ENCODE results near the gene FEZF1. TPM values are rescaled to one million over a fixed set of nuclear protein-coding genes. Genes with fewer than 3 reads are reported as not detected.

FEZF1 gene
- total and polyA plus RNA-seq, 3 experiments from 2014 or later, result not detected

DNA sequence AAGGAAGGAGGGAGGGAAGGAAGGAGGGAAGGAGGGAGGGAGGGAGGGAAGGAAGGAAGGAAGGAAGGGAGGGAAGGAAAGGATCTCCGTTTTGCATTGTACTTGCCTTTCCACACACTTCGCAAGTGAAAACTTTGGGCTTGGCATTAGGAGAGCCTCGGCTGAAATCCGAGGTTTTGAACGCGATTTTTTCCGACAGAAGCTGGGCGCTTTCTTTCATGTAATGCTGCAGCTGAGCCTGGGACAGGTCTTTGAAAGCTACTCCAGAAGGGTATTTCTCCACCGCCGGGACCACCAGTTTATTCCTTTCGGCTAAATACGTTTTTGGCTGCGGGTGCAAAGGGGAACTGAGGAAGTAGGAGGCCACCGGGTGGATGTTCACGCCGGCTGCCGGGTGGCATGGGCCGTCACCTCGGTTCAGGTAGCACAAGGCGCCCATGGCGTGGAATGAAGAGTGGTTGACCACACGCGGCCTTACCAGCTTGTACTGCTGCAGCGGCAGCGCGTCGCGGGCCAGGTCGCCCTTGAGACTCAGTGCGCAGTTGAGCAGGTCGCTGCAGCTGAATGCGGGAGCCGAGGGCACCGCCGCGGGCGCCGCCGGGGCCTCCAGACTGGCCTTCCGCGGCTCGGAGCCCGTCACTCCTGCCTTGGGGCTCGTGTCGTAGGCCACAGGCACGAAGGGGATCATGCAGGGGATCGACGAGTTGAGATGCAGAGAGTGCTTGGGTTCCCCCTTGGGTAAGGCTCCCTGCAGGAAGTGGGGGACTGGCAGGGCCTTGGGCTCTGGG lies 825 bp downstream of the FEZF1 start:
- no peaks in the 10 kb centered on the region for H3K36me3 ChIP-seq (ENCODE audit: insufficient read depth, low read length)
- no peak overlapping the region for H3K4me3 ChIP-seq (ENCODE audit: low read length)
- Mint-ChIP-seq H3K4me1 (no peaks in the 10 kb centered on the region), H3K27me3 (peaks cover 59 to 82% of the 10 kb centered on the region in 2 donors), H3K4me3 (no peak overlapping the region), H3K36me3 (no peaks in the 10 kb centered on the region), H3K27ac (peak overlapping the region in 2 of 8 donors; percentile 69), H3K9me3 (peaks cover 4 to 26% (median 10%) of the 10 kb centered on the region in 5 donors)
- H3K27me3 ChIP-seq (ENCODE audit: insufficient read depth, low read length, poor library complexity, severe bottlenecking), result peaks cover 5% of the 10 kb centered on the region
- no peak for DNase-seq
- no peaks in the 10 kb centered on the region for H3K4me1 ChIP-seq (ENCODE audit: insufficient read depth, low read length)
- no peak overlapping the region for H3K27ac ChIP-seq (ENCODE audit: low read depth, low read length)
- H3K9me3 ChIP-seq (ENCODE audit: low read length), result no peaks in the 10 kb centered on the region
- ChIA-PET CTCF (no interaction called here), POLR2A (no interaction called here)

DNA sequence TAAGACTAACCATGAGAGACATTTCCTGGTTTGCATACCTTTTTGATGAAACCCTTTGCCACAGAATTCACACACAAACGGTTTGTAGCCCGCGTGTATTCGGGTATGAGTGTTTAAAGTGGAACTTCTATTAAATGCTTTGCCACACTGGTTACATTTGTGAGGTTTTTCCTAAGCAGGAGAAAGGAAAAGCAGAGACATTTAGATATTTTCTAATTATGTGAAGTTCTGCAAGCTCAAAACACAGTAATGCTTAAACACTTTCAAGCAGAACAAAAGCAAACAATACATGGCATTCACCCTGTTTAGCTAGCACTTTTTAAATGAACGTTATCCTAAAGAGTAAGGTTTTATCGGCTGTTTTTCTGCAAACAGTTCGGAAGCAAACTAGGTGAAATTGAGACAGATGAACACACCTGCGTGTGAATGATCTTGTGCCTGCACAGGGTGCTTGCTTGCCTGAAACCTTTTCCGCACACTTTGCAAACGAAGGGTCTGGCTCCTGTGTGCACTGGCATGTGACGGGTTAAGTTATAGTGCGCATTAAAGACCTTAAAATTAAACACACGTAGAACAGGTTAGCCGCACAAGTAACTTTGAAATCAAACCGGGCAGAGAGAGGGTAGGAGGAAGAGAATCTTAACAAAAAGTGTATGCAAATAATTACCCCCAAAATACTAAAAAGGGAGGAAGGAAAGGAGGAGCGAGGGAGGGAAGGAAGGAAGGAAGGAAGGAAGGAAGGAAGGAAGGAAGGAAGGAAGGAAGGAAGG lies 1.6 kb downstream of the FEZF1 start:
- CTCF ChIA-PET, result no interaction called here
- H3K27ac Mint-ChIP-seq, result peak overlapping the region in 1 of 8 donors; percentile 69

DNA sequence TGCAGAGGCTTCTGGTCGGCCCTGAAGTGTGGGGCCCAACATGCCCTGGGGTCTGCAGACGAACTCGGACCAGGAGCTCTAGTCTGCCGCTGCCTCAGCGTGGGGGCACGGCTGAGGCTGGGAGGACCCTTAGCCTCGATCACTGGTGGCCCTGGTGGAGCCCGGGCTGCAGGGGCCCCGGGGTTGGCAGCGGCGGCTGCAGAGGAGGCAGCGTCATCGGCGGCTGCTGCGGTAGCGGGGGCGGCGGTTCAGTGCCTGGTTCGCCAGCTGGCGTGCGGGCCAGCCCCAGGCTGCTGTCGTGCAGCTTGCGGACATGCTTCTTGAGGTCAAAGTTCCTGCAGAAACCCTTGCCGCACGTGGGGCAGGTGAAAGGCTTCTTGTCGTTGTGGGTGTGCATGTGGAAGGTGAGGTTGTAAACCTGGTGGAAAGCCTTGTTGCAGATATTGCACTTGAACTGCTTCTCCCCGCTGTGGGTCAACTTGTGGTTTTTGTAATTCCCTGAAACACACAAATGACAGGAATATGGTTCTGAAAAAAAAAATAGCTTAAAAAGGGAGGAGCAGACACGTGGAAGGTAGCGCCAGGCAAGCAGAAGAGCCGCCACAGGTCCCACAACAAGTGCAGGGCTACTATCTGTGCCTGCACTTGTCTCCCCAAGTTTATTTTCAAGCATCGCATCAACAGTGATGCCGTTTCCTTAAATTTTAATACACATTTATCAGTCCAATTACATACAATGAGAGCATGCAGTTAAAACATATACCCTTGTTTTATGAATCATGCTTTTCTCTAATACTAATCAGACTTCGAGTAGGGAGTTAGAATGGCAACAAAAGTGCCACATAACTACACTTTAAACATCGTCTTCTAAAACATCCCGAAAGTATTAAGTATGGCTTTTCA lies 2.4 kb downstream of the FEZF1 start:
- POLR2A ChIA-PET, result no interaction called here
- peaks cover 5% of the 10 kb centered on the region for H3K27me3 ChIP-seq (ENCODE audit: insufficient read depth, low read length, poor library complexity, severe bottlenecking)

More for the DNA sequence above, 1.6 kb downstream of the FEZF1 start:
- Histone ChIP-seq H3K27ac (ENCODE audit: low read depth, low read length) (no peak overlapping the region), H3K9me3 (ENCODE audit: low read length) (no peaks in the 10 kb centered on the region), H3K4me1 (ENCODE audit: insufficient read depth, low read length) (no peaks in the 10 kb centered on the region), H3K4me3 (ENCODE audit: low read length) (no peak overlapping the region), H3K27me3 (ENCODE audit: insufficient read depth, low read length, poor library complexity, severe bottlenecking) (peaks cover 5% of the 10 kb centered on the region), H3K36me3 (ENCODE audit: insufficient read depth, low read length) (no peaks in the 10 kb centered on the region)
- H3K4me3 Mint-ChIP-seq, result no peak overlapping the region
- H3K36me3 Mint-ChIP-seq, result no peaks in the 10 kb centered on the region
- no peaks in the 10 kb centered on the region for H3K4me1 Mint-ChIP-seq
- POLR2A ChIA-PET, result no interaction called here
- peaks cover 55 to 84% of the 10 kb centered on the region in 2 donors for H3K27me3 Mint-ChIP-seq
- H3K9me3 Mint-ChIP-seq, result peaks cover 4 to 27% (median 10%) of the 10 kb centered on the region in 5 donors
- no peak for DNase-seq

DNA sequence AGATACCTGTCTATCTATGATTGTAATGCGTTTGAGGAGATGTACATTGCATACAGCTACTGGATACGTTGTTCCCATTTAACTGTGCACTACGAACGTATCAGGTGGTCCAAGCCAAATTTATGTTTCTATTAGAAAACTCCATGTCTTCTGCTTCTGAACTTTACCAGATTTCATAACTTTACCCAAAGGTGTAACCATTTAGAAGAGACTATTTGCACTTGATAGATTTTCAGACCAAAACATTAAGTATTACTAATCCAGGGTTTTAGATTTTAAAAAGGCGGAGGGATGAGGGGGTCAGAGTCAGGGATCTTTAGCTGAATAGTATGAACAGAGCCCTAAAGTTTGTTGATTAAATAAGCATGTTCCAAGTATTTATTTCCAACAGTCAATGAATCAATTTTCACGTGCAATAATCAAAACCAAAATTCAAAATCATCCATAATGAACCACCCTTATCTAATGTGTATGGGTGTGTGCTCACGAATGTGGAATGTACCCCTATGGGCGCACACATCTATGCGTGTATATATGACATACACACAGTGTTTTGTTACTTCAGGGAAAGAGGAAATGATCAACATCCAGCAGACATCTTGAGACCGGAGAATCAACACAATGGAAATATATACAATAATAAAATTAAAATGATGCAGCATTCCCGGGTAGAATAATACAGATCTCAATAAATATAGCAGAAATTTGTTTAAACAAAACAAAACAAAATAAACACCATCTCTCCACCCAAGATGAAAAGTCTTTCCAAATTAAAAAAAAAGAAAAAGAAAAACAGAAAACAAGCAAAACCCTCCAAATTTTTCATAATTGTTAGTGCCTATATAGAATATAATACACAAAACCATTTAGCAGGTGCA lies 3.4 kb downstream of the FEZF1 start:
- Mint-ChIP-seq H3K27me3 (peaks cover 44 to 73% of the 10 kb centered on the region in 2 donors), H3K4me1 (no peaks in the 10 kb centered on the region), H3K9me3 (peaks cover 9 to 27% (median 10%) of the 10 kb centered on the region in 5 donors), H3K4me3 (no peak overlapping the region), H3K27ac (no peak overlapping the region), H3K36me3 (no peaks in the 10 kb centered on the region)
- H3K9me3 ChIP-seq (ENCODE audit: low read length), result no peaks in the 10 kb centered on the region
- POLR2A ChIA-PET, result no interaction called here
- H3K36me3 ChIP-seq (ENCODE audit: insufficient read depth, low read length), result no peaks in the 10 kb centered on the region
- CTCF ChIA-PET, result no interaction called here
- DNase-seq, result no peak
- no peaks in the 10 kb centered on the region for H3K4me1 ChIP-seq (ENCODE audit: insufficient read depth, low read length)
- no peak overlapping the region for H3K4me3 ChIP-seq (ENCODE audit: low read length)
- H3K27ac ChIP-seq (ENCODE audit: low read depth, low read length), result no peak overlapping the region
- H3K27me3 ChIP-seq (ENCODE audit: insufficient read depth, low read length, poor library complexity, severe bottlenecking), result peaks cover 5% of the 10 kb centered on the region

More for the DNA sequence above, 2.4 kb downstream of the FEZF1 start:
- H3K4me1 ChIP-seq (ENCODE audit: insufficient read depth, low read length), result no peaks in the 10 kb centered on the region
- no peak for DNase-seq
- H3K36me3 ChIP-seq (ENCODE audit: insufficient read depth, low read length), result no peaks in the 10 kb centered on the region
- CTCF ChIA-PET, result no interaction called here
- Mint-ChIP-seq H3K4me3 (no peak overlapping the region), H3K27ac (no peak overlapping the region), H3K27me3 (peaks cover 48 to 78% of the 10 kb centered on the region in 2 donors), H3K9me3 (peaks cover 8 to 27% (median 10%) of the 10 kb centered on the region in 5 donors), H3K4me1 (no peaks in the 10 kb centered on the region), H3K36me3 (no peaks in the 10 kb centered on the region)
- H3K4me3 ChIP-seq (ENCODE audit: low read length), result no peak overlapping the region
- no peak overlapping the region for H3K27ac ChIP-seq (ENCODE audit: low read depth, low read length)
- no peaks in the 10 kb centered on the region for H3K9me3 ChIP-seq (ENCODE audit: low read length)

DNA sequence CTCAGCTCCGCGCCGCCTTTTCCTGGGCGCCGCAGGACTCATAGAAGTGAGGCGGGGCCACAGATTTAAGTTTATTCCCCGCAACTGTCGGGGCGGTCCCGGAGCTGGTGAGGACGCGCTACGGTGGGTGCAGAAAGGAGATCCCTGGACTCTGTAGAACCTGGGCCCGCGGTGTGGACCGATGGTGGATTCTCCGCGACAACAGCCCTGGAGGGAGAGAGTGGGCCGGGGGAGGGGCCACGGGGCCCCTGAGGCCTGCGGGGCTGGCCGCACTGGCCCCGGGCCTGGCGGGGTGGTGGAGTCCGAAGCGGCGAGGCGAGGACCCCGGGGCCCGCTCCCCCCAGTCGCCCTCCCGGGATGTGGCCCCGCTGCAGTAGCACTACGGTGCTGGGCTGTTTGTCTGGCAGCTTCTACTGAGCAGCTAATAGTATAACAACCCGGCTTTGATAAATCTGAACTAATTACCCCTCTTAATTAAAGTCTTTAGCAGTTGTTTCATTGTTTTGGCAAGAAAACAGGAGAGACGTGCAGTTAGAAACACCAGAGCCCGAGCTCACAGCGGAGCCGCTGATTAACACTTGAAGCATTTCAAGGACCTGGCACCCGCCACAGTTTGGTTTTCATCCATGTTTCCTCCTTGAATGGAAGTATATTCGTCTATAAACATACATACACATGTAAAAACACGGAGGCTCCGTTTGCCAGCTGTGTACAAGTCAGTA lies 4.2 kb downstream of the FEZF1 start:
- Histone ChIP-seq H3K27me3 (ENCODE audit: insufficient read depth, low read length, poor library complexity, severe bottlenecking) (peaks cover 5% of the 10 kb centered on the region), H3K4me3 (ENCODE audit: low read length) (no peak overlapping the region), H3K27ac (ENCODE audit: low read depth, low read length) (no peak overlapping the region), H3K4me1 (ENCODE audit: insufficient read depth, low read length) (no peaks in the 10 kb centered on the region), H3K9me3 (ENCODE audit: low read length) (no peaks in the 10 kb centered on the region), H3K36me3 (ENCODE audit: insufficient read depth, low read length) (no peaks in the 10 kb centered on the region)
- ChIA-PET POLR2A (no interaction called here), CTCF (no interaction called here)
- Mint-ChIP-seq H3K9me3 (peaks cover 9 to 27% (median 10%) of the 10 kb centered on the region in 5 donors), H3K27me3 (peaks cover 40 to 65% of the 10 kb centered on the region in 2 donors), H3K4me3 (no peak overlapping the region), H3K4me1 (no peaks in the 10 kb centered on the region), H3K27ac (no peak overlapping the region), H3K36me3 (no peaks in the 10 kb centered on the region)
- DNase-seq, result no peak

DNA sequence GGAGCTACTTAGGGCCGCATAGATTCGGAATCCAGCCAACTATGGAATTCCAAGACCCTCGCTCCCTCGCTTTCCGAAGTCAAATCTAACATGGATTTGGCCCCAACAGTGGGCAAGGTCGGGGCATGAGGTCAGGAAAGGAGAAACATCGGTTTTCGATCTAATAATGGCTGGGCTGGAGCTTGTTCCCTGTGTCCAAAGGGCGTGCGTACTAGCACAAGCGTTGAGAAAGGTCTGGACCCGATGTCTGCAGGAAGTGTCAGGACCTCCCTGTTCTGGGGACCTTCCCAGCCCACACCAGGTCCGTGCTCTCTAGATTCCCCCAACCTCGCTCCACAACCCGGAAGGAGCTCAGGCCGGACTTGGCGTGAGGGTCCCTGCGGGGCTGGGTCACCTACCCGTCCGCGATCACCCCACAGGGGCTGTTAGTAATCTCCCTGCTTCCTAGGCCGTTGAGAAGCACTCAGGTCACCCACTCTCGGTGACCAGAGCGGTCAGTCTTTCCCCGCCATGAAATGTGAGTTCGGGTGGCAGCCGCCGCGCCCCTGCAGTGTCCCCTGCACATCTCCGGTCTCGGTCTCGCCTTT lies 4.8 kb downstream of the FEZF1 start:
- Mint-ChIP-seq H3K4me1 (no peaks in the 10 kb centered on the region), H3K27me3 (peaks cover 36 to 60% of the 10 kb centered on the region in 2 donors), H3K4me3 (no peak overlapping the region), H3K27ac (no peak overlapping the region), H3K9me3 (peaks cover 9 to 27% (median 10%) of the 10 kb centered on the region in 5 donors), H3K36me3 (no peaks in the 10 kb centered on the region)
- Histone ChIP-seq H3K27me3 (ENCODE audit: insufficient read depth, low read length, poor library complexity, severe bottlenecking) (peaks cover 5% of the 10 kb centered on the region), H3K4me3 (ENCODE audit: low read length) (no peak overlapping the region), H3K9me3 (ENCODE audit: low read length) (no peaks in the 10 kb centered on the region), H3K36me3 (ENCODE audit: insufficient read depth, low read length) (no peaks in the 10 kb centered on the region), H3K4me1 (ENCODE audit: insufficient read depth, low read length) (no peaks in the 10 kb centered on the region), H3K27ac (ENCODE audit: low read depth, low read length) (no peak overlapping the region)
- ChIA-PET CTCF (no interaction called here), POLR2A (no interaction called here)
- DNase-seq, result no peak

DNA sequence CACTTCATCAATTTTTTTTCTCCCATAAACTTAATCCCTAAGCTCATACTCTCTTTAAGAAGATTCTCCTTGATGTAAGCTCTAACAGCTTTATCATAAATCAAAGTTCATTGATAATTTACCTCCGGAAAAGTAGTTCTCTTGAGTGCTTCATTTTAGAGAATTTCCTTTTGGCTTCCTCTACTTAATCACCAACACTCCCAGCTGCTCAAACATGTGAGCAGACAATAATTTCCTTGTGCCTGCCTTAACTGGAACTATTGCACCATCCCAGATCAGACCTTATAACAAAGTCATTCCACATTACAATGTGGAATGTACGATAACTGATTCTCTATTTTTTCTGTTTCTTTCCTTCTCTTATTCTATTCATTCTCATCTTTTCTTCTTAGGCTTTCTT lies 5.9 kb downstream of the FEZF1 start:
- Mint-ChIP-seq H3K4me1 (no peaks in the 10 kb centered on the region), H3K36me3 (no peaks in the 10 kb centered on the region), H3K4me3 (no peak overlapping the region), H3K27me3 (peaks cover 29 to 53% of the 10 kb centered on the region in 2 donors), H3K27ac (no peak overlapping the region), H3K9me3 (peaks cover 8 to 24% (median 10%) of the 10 kb centered on the region in 5 donors)
- H3K27me3 ChIP-seq (ENCODE audit: insufficient read depth, low read length, poor library complexity, severe bottlenecking), result no peaks in the 10 kb centered on the region
- DNase-seq, result no peak
- H3K36me3 ChIP-seq (ENCODE audit: insufficient read depth, low read length), result no peaks in the 10 kb centered on the region
- H3K27ac ChIP-seq (ENCODE audit: low read depth, low read length), result no peak overlapping the region
- ChIA-PET CTCF (no interaction called here), POLR2A (no interaction called here)
- no peak overlapping the region for H3K4me3 ChIP-seq (ENCODE audit: low read length)
- H3K4me1 ChIP-seq (ENCODE audit: insufficient read depth, low read length), result no peaks in the 10 kb centered on the region
- no peaks in the 10 kb centered on the region for H3K9me3 ChIP-seq (ENCODE audit: low read length)
